ENCODE measurements around the gene STX18. TPM values are rescaled to one million over a fixed set of nuclear protein-coding genes. Genes with fewer than 3 reads are reported as not detected.

Gene STX18
- total RNA-seq, 2 experiments from 2014 or later = 25.6 to 26.5 TPM

GRCh38 chr4:4409416-4410115 is 132.3 kb downstream of the STX18 start:
- H3K36me3 Mint-ChIP-seq = peaks cover under 1% of the 10 kb centered on the region
- ATAC-seq (no peak), DNase-seq (no peak)
- H3K27me3 Mint-ChIP-seq = no peaks in the 10 kb centered on the region
- no peak overlapping the region for H3K4me3 Mint-ChIP-seq
- no peak overlapping the region for H3K27ac Mint-ChIP-seq
- no peaks in the 10 kb centered on the region for H3K4me1 Mint-ChIP-seq
- H3K9me3 Mint-ChIP-seq (ENCODE audit: low read depth) = no peaks in the 10 kb centered on the region
- CTCF ChIA-PET = no interaction called here

- DNase-seq (no peak), ATAC-seq (no peak)
- H3K4me3 Mint-ChIP-seq = no peak overlapping the region
- no peaks in the 10 kb centered on the region for H3K36me3 Mint-ChIP-seq
- no peaks in the 10 kb centered on the region for H3K4me1 Mint-ChIP-seq
- H3K27me3 Mint-ChIP-seq = no peaks in the 10 kb centered on the region
- CTCF ChIA-PET = no interaction called here
- H3K27ac Mint-ChIP-seq = no peak overlapping the region
- H3K9me3 Mint-ChIP-seq (ENCODE audit: low read depth) = no peaks in the 10 kb centered on the region
Observed at GRCh38 chr4:4408576-4409335, 133.1 kb downstream of the STX18 start.

- CTCF ChIA-PET = no interaction called here
- Mint-ChIP-seq H3K27ac (no peak overlapping the region), H3K27me3 (no peaks in the 10 kb centered on the region), H3K4me1 (no peaks in the 10 kb centered on the region), H3K9me3 (ENCODE audit: low read depth) (no peaks in the 10 kb centered on the region), H3K36me3 (no peaks in the 10 kb centered on the region), H3K4me3 (no peak overlapping the region)
- ATAC-seq (no peak), DNase-seq (no peak)
Observed at GRCh38 chr4:4408132-4408523, 133.7 kb downstream of the STX18 start.

- CTCF ChIA-PET = no interaction called here
- Mint-ChIP-seq H3K4me1 (no peaks in the 10 kb centered on the region), H3K27ac (no peak overlapping the region), H3K9me3 (ENCODE audit: low read depth) (no peaks in the 10 kb centered on the region), H3K4me3 (no peak overlapping the region), H3K27me3 (no peaks in the 10 kb centered on the region), H3K36me3 (no peaks in the 10 kb centered on the region)
- ATAC-seq (no peak), DNase-seq (no peak)
Observed at GRCh38 chr4:4407299-4408131, 134.3 kb downstream of the STX18 start.

GRCh38 chr4:4406455-4407298 is 135.2 kb downstream of the STX18 start:
- Mint-ChIP-seq H3K27ac (no peak overlapping the region), H3K9me3 (ENCODE audit: low read depth) (no peaks in the 10 kb centered on the region), H3K27me3 (no peaks in the 10 kb centered on the region), H3K4me3 (no peak overlapping the region), H3K36me3 (no peaks in the 10 kb centered on the region), H3K4me1 (no peaks in the 10 kb centered on the region)
- ATAC-seq (no peak), DNase-seq (no peak)
- CTCF ChIA-PET = no interaction called here

- no peaks in the 10 kb centered on the region for H3K27me3 Mint-ChIP-seq
- H3K4me1 Mint-ChIP-seq = no peaks in the 10 kb centered on the region
- no peaks in the 10 kb centered on the region for H3K36me3 Mint-ChIP-seq
- no peak overlapping the region for H3K27ac Mint-ChIP-seq
- H3K9me3 Mint-ChIP-seq (ENCODE audit: low read depth) = no peaks in the 10 kb centered on the region
- H3K4me3 Mint-ChIP-seq = no peak overlapping the region
- CTCF ChIA-PET = no interaction called here
- DNase-seq (no peak), ATAC-seq (no peak)
Observed at GRCh38 chr4:4405358-4405962, 136.4 kb downstream of the STX18 start.

GRCh38 chr4:4402966-4403365 is 138.9 kb downstream of the STX18 start:
- no peaks in the 10 kb centered on the region for H3K36me3 Mint-ChIP-seq
- H3K4me1 Mint-ChIP-seq = no peaks in the 10 kb centered on the region
- H3K27me3 Mint-ChIP-seq = no peaks in the 10 kb centered on the region
- CTCF ChIA-PET = no interaction called here
- no peak overlapping the region for H3K4me3 Mint-ChIP-seq
- H3K27ac Mint-ChIP-seq = no peak overlapping the region
- H3K9me3 Mint-ChIP-seq (ENCODE audit: low read depth) = no peaks in the 10 kb centered on the region
- no peak for DNase-seq
- ATAC-seq = no peak

- ATAC-seq = no peak
- Mint-ChIP-seq H3K4me1 (no peaks in the 10 kb centered on the region), H3K27me3 (no peaks in the 10 kb centered on the region), H3K27ac (no peak overlapping the region), H3K36me3 (peaks cover 2% of the 10 kb centered on the region), H3K9me3 (ENCODE audit: low read depth) (no peaks in the 10 kb centered on the region), H3K4me3 (no peak overlapping the region)
- CTCF ChIA-PET = no interaction called here
- no peak for DNase-seq
Observed at GRCh38 chr4:4401036-4401435, 140.8 kb downstream of the STX18 start.

- no peak for DNase-seq
- Mint-ChIP-seq H3K27me3 (no peaks in the 10 kb centered on the region), H3K27ac (no peak overlapping the region), H3K4me3 (no peak overlapping the region), H3K9me3 (ENCODE audit: low read depth) (no peaks in the 10 kb centered on the region), H3K4me1 (no peaks in the 10 kb centered on the region), H3K36me3 (peaks cover 2% of the 10 kb centered on the region)
- CTCF ChIA-PET = no interaction called here
- ATAC-seq = no peak
Observed at GRCh38 chr4:4398430-4398829, 143.4 kb downstream of the STX18 start.

- CTCF ChIA-PET = no interaction called here
- H3K27ac Mint-ChIP-seq = no peak overlapping the region
Observed at GRCh38 chr4:4397441-4397819, 144.4 kb downstream of the STX18 start.

GRCh38 chr4:4396628-4397440 is 145.0 kb downstream of the STX18 start:
- no peaks in the 10 kb centered on the region for H3K27me3 Mint-ChIP-seq
- no peaks in the 10 kb centered on the region for H3K4me1 Mint-ChIP-seq
- H3K4me3 Mint-ChIP-seq = no peak overlapping the region
- H3K9me3 Mint-ChIP-seq (ENCODE audit: low read depth) = no peaks in the 10 kb centered on the region
- CTCF ChIA-PET = no interaction called here
- ATAC-seq = no peak
- H3K27ac Mint-ChIP-seq = no peak overlapping the region
- H3K36me3 Mint-ChIP-seq = peaks cover 2% of the 10 kb centered on the region
- DNase-seq = no peak

More at GRCh38 chr4:4397441-4397819, 144.4 kb downstream of the STX18 start:
- ATAC-seq (no peak), DNase-seq (no peak)
- Mint-ChIP-seq H3K4me1 (no peaks in the 10 kb centered on the region), H3K9me3 (ENCODE audit: low read depth) (no peaks in the 10 kb centered on the region), H3K4me3 (no peak overlapping the region), H3K36me3 (peaks cover 2% of the 10 kb centered on the region), H3K27me3 (no peaks in the 10 kb centered on the region)

GRCh38 chr4:4395849-4396627 is 145.8 kb downstream of the STX18 start:
- no peaks in the 10 kb centered on the region for H3K4me1 Mint-ChIP-seq
- no peak overlapping the region for H3K4me3 Mint-ChIP-seq
- H3K9me3 Mint-ChIP-seq (ENCODE audit: low read depth) = no peaks in the 10 kb centered on the region
- H3K36me3 Mint-ChIP-seq = peaks cover 2% of the 10 kb centered on the region
- no peak overlapping the region for H3K27ac Mint-ChIP-seq
- no peaks in the 10 kb centered on the region for H3K27me3 Mint-ChIP-seq
- no peak for DNase-seq
- CTCF ChIA-PET = no interaction called here
- no peak for ATAC-seq

Data from activated CD8-positive, alpha-beta memory T cell treated with anti-CD3 and anti-CD28 coated beads, Interleukin-2, amount 10 ng/mL, durations not matched to agents 7 days and 5 days (primary cell).